A673 (cell line): ENCODE measurements around the gene EEFSEC. TPM values are rescaled to one million over a fixed set of nuclear protein-coding genes. Genes with fewer than 3 reads are reported as not detected.

ENCODE experiments used
- BruUV-seq: library from RNA; stranded (reverse); fragments of 400-500 nt; replicated peaks from 2 replicates; lab custom pipeline; 2021; lab: Mats Ljungman, UMichigan
- CTCF ChIA-PET: fragments of 300-600 bp; sonication (Branson Sonifier 250); formaldehyde crosslinking; loops from one replicate; lab custom pipeline; 2022; ENCODE audit warnings: antibody characterized with exemption; lab: Charles Lee
- POLR2A ChIA-PET: fragments of 300-600 bp; sonication (Branson Sonifier 250); formaldehyde crosslinking; loops from one replicate; lab custom pipeline; 2022; ENCODE audit warnings: antibody characterized with exemption; ENCODE audit not compliant: low non-redundant PET; lab: Charles Lee
- DNase-seq: peaks from one replicate; pipeline ENCODE4 v3.0.0-alpha.2; 2015; ENCODE audit warnings: low spot score
- H3K27ac ChIP-seq: fragments of 200-600 bp; sonication (generic); 2 replicates; pipeline ENCODE4 v1.5.1; 2016; ENCODE audit warnings: mixed run types, low read depth, mild to moderate bottlenecking, mixed read lengths, antibody characterized with exemption, low read length; ENCODE audit not compliant: poor library complexity, severe bottlenecking
- H3K27me3 ChIP-seq: fragments of 200-600 bp; sonication (generic); replicated peaks from 2 replicates; pipeline ENCODE4 v1.6.1; 2017; ENCODE audit warnings: mixed run types, low read depth, mild to moderate bottlenecking, mixed read lengths, antibody characterized with exemption, low read length; ENCODE audit not compliant: insufficient read depth, poor library complexity
- H3K36me3 ChIP-seq: fragments of 200-600 bp; sonication (generic); 2 replicates; pipeline ENCODE4 v1.6.1; 2016; ENCODE audit warnings: mixed run types, mild to moderate bottlenecking, mixed read lengths, antibody characterized with exemption, low read length; ENCODE audit not compliant: insufficient read depth, poor library complexity, severe bottlenecking
- H3K4me1 ChIP-seq: fragments of 200-600 bp; sonication (generic); 2 replicates; pipeline ENCODE4 v1.6.1; 2017; ENCODE audit warnings: mixed run types, mild to moderate bottlenecking, mixed read lengths, antibody characterized with exemption, low read length; ENCODE audit not compliant: insufficient read depth, poor library complexity, severe bottlenecking
- H3K4me3 ChIP-seq: fragments of 200-600 bp; sonication (generic); 2 replicates; pipeline ENCODE4 v1.5.1; 2016; ENCODE audit warnings: low read depth, mixed run types, mild to moderate bottlenecking, mixed read lengths, low read length; ENCODE audit not compliant: poor library complexity, severe bottlenecking
- H3K9me3 ChIP-seq: fragments of 200-600 bp; sonication (generic); 2 replicates; pipeline ENCODE4 v1.6.1; 2016; ENCODE audit warnings: mixed run types, low read depth, mild to moderate bottlenecking, mixed read lengths, antibody characterized with exemption, low read length; ENCODE audit not compliant: poor library complexity, severe bottlenecking
- CTCF ChIP-seq: fragments of 300-800, 200-600 bp; sonication (generic); conservative IDR thresholded peaks from 2 replicates; pipeline ENCODE4 v1.5.1; 2017; ENCODE audit warnings: low read depth, mild to moderate bottlenecking, antibody characterized with exemption, low read length, moderate library complexity, mixed read lengths
- EZH2 ChIP-seq: fragments of 200-600 bp; sonication (generic); IDR thresholded peaks from 2 replicates; pipeline ENCODE4 v1.6.1; 2017; ENCODE audit warnings: borderline replicate concordance, low read depth, mild to moderate bottlenecking, mixed read lengths, antibody characterized with exemption, low read length; ENCODE audit not compliant: poor library complexity, severe bottlenecking
- intact Hi-C: fragments of 100-400 bp; cut with micrococcal nuclease; formaldehyde crosslinking; loops from one replicate; pipeline ENCODE4 v1.10.0; 2022; ENCODE audit not compliant: unreplicated experiment
- total RNA-seq: library from RNA; stranded (reverse); gene quantifications from 2 replicates; pipeline ENCODE4 v1.2.3, GENCODE V29; 2021

Gene EEFSEC
- total RNA-seq, 1 experiment from 2014 or later, result 19.7 TPM

- no peak for DNase-seq
Measured at GRCh38 chr3:128267541-128267940, 114.3 kb downstream of the EEFSEC start.

GRCh38 chr3:128269006-128269775 is 115.9 kb downstream of the EEFSEC start:
- Histone ChIP-seq H3K27me3 (no peaks in the 10 kb centered on the region), H3K4me1 (peaks cover 9% of the 10 kb centered on the region), H3K36me3 (no peaks in the 10 kb centered on the region), H3K27ac (no peak overlapping the region), H3K9me3 (no peaks in the 10 kb centered on the region), H3K4me3 (no peak overlapping the region)
- CTCF ChIA-PET, result interaction anchor here (0.6 kb wide), 1 partner anchor 9 kb away, joined by 3 read pairs; no protein-coding TSS in a partner anchor
- TF ChIP-seq EZH2 (no peak), CTCF (no peak)
- BruUV-seq, result no TSS peak
- POLR2A ChIA-PET, result no interaction called here
- intact Hi-C loops, result no loop called here
- DNase-seq, result no peak

More at GRCh38 chr3:128267541-128267940, 114.3 kb downstream of the EEFSEC start:
- no TSS peak for BruUV-seq
- no peak for TF ChIP-seq CTCF
- no peak for TF ChIP-seq EZH2
- H3K4me3 ChIP-seq, result no peak overlapping the region
- no peaks in the 10 kb centered on the region for H3K36me3 ChIP-seq
- H3K4me1 ChIP-seq, result peaks cover 9% of the 10 kb centered on the region
- H3K27ac ChIP-seq, result no peak overlapping the region
- ChIA-PET CTCF (no interaction called here), POLR2A (no interaction called here)
- no peaks in the 10 kb centered on the region for H3K9me3 ChIP-seq
- no peaks in the 10 kb centered on the region for H3K27me3 ChIP-seq
- intact Hi-C loops, result no loop called here

GRCh38 chr3:128269796-128270195 is 116.5 kb downstream of the EEFSEC start:
- CTCF ChIA-PET, result no interaction called here
- H3K9me3 ChIP-seq, result no peaks in the 10 kb centered on the region
- no peaks in the 10 kb centered on the region for H3K27me3 ChIP-seq
- H3K4me3 ChIP-seq, result no peak overlapping the region
- peaks cover 9% of the 10 kb centered on the region for H3K4me1 ChIP-seq
- TF ChIP-seq CTCF (no peak), EZH2 (no peak)
- H3K36me3 ChIP-seq, result no peaks in the 10 kb centered on the region
- BruUV-seq, result no TSS peak
- no peak for DNase-seq
- intact Hi-C loops, result no loop called here
- POLR2A ChIA-PET, result no interaction called here
- no peak overlapping the region for H3K27ac ChIP-seq
